ENCODE measurements around the gene ATG4D.
"Not testable (repeated sequence)": the region's sequence is repeated elsewhere in the genome, so short reads cannot be mapped to it uniquely, and the experiment has no call there.

The ATG4D gene

GRCh38 chr19:10532457-10532856, 11.2 kb upstream of the ATG4D start:
- ATAC-seq (ENCODE audit: low read depth), result no peak
- no peak overlapping the region for H3K4me3 Mint-ChIP-seq
- DNase-seq (ENCODE audit: low spot score in 2 of 2), result no peak
- peaks cover 2% of the 10 kb centered on the region for H3K36me3 Mint-ChIP-seq
- no peak overlapping the region for H3K27ac Mint-ChIP-seq
- no peaks in the 10 kb centered on the region for H3K9me3 Mint-ChIP-seq
- peaks cover 4% of the 10 kb centered on the region for H3K27me3 Mint-ChIP-seq
- no peaks in the 10 kb centered on the region for H3K4me1 Mint-ChIP-seq

GRCh38 chr19:10533646-10534386, 9.9 kb upstream of the ATG4D start:
- H3K36me3 Mint-ChIP-seq, result peaks cover 2% of the 10 kb centered on the region
- H3K4me1 Mint-ChIP-seq, result no peaks in the 10 kb centered on the region
- DNase-seq (ENCODE audit: low spot score in 2 of 2), result no peak
- H3K27me3 Mint-ChIP-seq, result peaks cover 4% of the 10 kb centered on the region
- H3K4me3 Mint-ChIP-seq, result no peak overlapping the region
- no peaks in the 10 kb centered on the region for H3K9me3 Mint-ChIP-seq
- ATAC-seq (ENCODE audit: low read depth), result no peak
- no peak overlapping the region for H3K27ac Mint-ChIP-seq

DNA sequence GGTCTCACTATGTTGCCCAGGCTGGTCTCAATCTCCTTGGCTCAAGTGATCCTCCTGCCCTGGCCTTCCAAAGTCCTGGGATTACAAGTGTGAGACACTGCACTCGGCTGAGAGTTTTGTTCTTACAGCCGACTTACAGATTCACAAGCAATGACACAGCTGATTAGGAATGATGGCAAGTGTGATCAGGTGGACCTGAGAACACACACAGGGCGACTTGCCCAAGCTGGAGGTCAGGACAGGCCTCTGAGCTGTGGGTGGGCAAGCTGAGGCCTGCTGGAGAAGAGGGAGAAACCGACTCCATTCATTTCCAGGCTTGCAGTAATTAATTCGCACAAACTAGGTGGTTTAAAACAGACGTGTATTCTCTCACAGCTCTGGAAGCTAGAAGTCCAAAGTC, 8.1 kb upstream of the ATG4D start:
- H3K27ac Mint-ChIP-seq, result no peak overlapping the region
- ATAC-seq (ENCODE audit: low read depth), result no peak
- no peaks in the 10 kb centered on the region for H3K4me1 Mint-ChIP-seq
- no peaks in the 10 kb centered on the region for H3K9me3 Mint-ChIP-seq
- DNase-seq (ENCODE audit: low spot score in 2 of 2), result no peak
- peaks cover 8% of the 10 kb centered on the region for H3K27me3 Mint-ChIP-seq
- H3K36me3 Mint-ChIP-seq, result peaks cover 2% of the 10 kb centered on the region
- no peak overlapping the region for H3K4me3 Mint-ChIP-seq

DNA sequence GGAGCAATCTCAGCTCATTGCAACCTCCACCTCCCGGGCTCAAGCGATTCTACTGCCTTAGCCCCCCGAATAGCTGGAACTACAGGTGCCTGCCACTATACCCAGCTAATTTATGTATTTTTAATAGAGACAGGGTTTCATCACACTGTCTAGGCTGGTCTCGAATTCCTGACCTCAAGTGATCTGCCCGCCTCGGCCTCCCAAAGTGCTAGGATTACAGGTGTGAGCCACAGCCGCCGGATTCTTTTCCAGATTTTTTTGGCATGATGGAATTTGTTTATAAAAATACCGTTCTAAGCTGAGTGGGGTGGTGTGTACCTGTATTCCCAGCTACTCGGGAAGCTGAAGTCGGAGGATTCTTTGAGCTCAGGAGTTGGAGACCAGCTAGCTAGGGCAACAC, 6.0 kb upstream of the ATG4D start:
- no peak for DNase-seq (ENCODE audit: low spot score in 2 of 2)
- no peak overlapping the region for H3K27ac Mint-ChIP-seq

DNA sequence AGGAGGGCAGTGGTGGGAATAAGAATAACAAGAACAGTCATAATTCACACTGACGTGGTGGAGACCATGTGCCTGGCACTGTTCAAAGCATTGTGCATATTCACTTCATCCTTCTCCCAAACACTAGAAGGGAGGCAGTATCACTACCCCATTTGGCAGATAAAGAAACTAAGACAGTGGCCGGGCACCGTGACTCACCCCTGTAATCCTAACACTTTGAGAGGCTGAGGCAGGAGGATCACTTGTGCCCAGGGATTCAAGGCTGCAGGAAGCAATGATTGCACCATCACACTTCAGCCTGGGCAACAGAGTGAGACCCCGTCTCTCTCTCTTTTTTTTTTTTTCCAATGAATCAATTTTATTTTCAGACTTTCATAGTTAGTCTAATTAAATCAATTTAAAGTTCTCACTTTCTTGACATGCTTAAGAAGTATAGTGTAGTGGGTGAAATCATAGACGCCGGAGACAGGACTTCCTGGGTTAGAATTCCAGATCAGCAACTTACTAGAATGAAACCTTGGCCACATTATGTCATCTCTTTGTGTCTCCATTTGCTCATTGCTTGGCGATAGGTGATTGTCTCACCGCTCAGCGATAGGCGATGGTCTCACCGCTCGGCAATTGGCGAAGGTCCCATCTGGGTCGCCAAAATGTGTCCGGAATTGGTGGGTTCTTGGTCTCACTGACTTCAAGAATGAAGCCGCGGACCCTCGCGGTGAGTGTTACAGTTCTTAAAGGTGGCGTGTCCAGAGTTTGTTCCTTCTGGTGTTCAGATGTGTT, 5.3 kb upstream of the ATG4D start:
- H3K27me3 Mint-ChIP-seq, result peaks cover 8% of the 10 kb centered on the region
- ATAC-seq (ENCODE audit: low read depth) (no peak), DNase-seq (ENCODE audit: low spot score in 2 of 2) (no peak)
- H3K27ac Mint-ChIP-seq, result no peak overlapping the region
- no peaks in the 10 kb centered on the region for H3K36me3 Mint-ChIP-seq
- H3K9me3 Mint-ChIP-seq, result no peaks in the 10 kb centered on the region
- H3K4me3 Mint-ChIP-seq, result no peak overlapping the region
- no peaks in the 10 kb centered on the region for H3K4me1 Mint-ChIP-seq

More for the DNA sequence above, 6.0 kb upstream of the ATG4D start:
- Mint-ChIP-seq H3K27me3 (peaks cover 8% of the 10 kb centered on the region), H3K4me3 (no peak overlapping the region), H3K36me3 (no peaks in the 10 kb centered on the region), H3K9me3 (no peaks in the 10 kb centered on the region), H3K4me1 (no peaks in the 10 kb centered on the region)
- ATAC-seq (ENCODE audit: low read depth), result no peak

DNA sequence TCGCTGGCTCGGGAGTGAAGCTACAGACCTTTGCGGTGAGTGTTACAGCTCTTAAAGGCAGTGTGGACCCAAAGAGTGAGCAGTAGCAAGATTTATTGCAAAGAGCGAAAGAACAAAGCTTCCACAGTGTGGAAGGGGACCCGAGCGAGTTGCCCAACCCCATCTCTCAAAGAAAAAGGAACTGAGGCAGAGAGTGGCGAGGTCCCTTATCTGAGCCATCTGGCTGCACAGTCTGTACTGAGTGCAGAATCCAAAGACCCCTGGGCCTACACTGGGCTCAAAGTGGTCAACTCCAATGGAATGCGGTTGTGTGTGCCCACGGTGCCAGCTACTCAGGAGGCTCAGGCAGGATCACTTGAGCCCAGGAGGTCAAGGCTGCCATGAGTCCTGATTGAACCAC, 4.7 kb upstream of the ATG4D start:
- DNase-seq (ENCODE audit: low spot score in 2 of 2); H3K27ac Mint-ChIP-seq; H3K4me1 Mint-ChIP-seq; ATAC-seq (ENCODE audit: low read depth); H3K4me3 Mint-ChIP-seq; H3K27me3 Mint-ChIP-seq; H3K9me3 Mint-ChIP-seq; H3K36me3 Mint-ChIP-seq: not testable (repeated sequence)

- DNase-seq (ENCODE audit: low spot score in 2 of 2) (no peak), ATAC-seq (ENCODE audit: low read depth) (no peak)
- peaks cover 4% of the 10 kb centered on the region for H3K27me3 Mint-ChIP-seq
- peaks cover 5% of the 10 kb centered on the region for H3K4me1 Mint-ChIP-seq
- H3K9me3 Mint-ChIP-seq, result no peaks in the 10 kb centered on the region
- peak overlapping the region; percentile 84 for H3K4me3 Mint-ChIP-seq
- H3K27ac Mint-ChIP-seq, result peak overlapping the region; percentile 81
- H3K36me3 Mint-ChIP-seq, result peaks cover 2% of the 10 kb centered on the region
Observed at GRCh38 chr19:10543059-10543419, 665 bp upstream of the ATG4D start.

DNA sequence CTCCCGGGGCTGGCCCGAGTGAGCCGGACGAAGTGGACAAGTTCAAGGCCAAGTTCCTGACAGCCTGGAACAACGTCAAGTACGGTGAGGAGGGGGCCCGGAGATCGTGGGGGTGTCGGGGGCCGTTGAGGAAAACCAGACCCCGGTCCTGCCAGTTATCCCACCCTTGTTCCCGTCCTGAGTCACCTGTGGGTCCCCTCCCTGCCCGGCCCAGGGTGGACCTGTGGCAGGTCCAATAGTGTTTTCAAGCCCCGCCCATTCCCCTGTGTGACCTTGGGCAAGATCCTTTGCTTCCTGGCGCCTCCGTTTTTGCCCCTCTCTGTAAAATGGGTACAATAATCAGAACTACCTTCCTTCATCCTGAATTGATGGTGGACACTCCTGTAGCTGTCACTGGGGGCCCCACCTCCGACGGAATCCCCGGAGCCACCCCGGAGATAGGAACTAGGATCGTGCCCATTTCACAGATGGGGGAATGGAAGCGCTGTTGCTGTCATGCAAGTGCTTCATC, 593 bp downstream of the ATG4D start:
- Mint-ChIP-seq H3K27ac (peak overlapping the region; percentile 48), H3K27me3 (peaks cover 4% of the 10 kb centered on the region), H3K36me3 (peaks cover 5% of the 10 kb centered on the region), H3K4me1 (peaks cover 5% of the 10 kb centered on the region), H3K9me3 (no peaks in the 10 kb centered on the region), H3K4me3 (peak overlapping the region; percentile 86)
- no peak for DNase-seq (ENCODE audit: low spot score in 2 of 2)
- no peak for ATAC-seq (ENCODE audit: low read depth)

DNA sequence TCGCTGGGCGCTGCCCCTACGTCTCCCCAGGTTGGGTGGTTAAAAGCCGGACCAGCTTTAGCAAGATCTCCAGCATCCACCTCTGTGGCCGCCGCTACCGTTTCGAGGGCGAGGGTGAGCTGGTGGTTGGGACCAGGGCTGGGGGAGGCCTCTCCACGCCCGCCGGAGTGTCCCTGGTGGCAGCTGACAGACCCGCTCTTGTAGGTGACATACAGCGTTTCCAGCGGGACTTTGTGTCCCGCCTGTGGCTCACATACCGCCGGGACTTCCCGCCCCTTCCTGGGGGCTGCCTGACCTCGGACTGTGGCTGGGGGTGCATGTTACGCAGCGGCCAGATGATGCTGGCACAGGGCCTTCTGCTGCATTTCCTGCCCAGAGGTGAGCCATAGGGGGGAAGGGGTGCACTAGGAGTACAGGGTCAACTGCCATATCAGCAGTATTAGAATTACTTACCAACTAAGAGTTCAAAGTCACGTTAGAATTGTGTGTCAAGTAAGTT, 1.1 kb downstream of the ATG4D start:
- H3K9me3 Mint-ChIP-seq, result no peaks in the 10 kb centered on the region
- peaks cover 3% of the 10 kb centered on the region for H3K27me3 Mint-ChIP-seq
- no peak for DNase-seq (ENCODE audit: low spot score in 2 of 2)
- ATAC-seq (ENCODE audit: low read depth), result no peak
- H3K4me1 Mint-ChIP-seq, result peaks cover 5% of the 10 kb centered on the region
- H3K27ac Mint-ChIP-seq, result peak overlapping the region; percentile 48
- peak overlapping the region; percentile 86 for H3K4me3 Mint-ChIP-seq
- peaks cover 7% of the 10 kb centered on the region for H3K36me3 Mint-ChIP-seq

DNA sequence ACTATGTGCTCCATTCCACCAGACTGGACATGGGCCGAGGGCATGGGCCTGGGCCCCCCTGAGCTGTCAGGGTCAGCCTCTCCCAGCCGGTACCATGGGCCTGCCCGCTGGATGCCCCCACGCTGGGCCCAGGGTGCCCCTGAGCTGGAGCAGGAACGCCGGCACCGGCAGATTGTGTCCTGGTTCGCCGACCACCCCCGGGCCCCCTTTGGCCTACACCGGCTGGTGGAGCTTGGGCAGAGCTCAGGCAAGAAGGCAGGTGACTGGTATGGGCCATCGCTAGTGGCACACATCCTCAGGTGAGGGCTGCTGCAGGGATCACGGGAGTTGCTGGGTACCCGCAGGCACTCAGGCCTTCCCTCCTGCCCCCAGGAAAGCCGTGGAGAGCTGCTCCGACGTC, 3.1 kb downstream of the ATG4D start:
- ATAC-seq (ENCODE audit: low read depth) (no peak), DNase-seq (ENCODE audit: low spot score in 2 of 2) (no peak)
- no peaks in the 10 kb centered on the region for H3K27me3 Mint-ChIP-seq
- H3K9me3 Mint-ChIP-seq, result no peaks in the 10 kb centered on the region
- peaks cover 7% of the 10 kb centered on the region for H3K36me3 Mint-ChIP-seq
- H3K4me3 Mint-ChIP-seq, result no peak overlapping the region
- H3K4me1 Mint-ChIP-seq, result peaks cover 5% of the 10 kb centered on the region
- H3K27ac Mint-ChIP-seq, result no peak overlapping the region

DNA sequence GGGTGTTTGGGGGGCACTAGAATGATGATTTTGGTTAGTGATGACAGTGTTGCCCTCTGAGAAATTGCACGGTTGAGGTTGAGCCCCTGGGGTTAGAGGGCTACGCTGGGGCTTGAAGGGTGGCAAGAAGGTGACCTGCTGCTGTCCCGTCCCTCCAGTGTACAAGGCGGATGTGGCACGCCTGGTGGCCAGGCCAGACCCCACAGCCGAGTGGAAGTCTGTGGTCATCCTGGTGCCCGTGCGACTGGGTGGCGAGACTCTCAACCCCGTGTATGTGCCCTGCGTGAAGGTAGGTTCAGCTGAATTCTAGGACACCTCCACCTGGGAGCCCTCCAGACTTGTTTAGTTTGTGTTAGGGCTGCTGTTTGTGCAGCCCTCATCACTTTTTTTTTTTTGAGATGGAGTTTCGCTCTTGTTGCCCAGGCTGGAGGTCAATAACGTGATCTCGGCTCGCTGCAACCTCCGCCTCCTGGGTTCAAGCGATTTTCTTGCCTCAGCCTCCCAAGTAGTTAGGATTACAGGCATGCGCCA, 5.1 kb downstream of the ATG4D start:
- DNase-seq (ENCODE audit: low spot score in 2 of 2), result no peak
- ATAC-seq (ENCODE audit: low read depth), result no peak
- peaks cover 14% of the 10 kb centered on the region for H3K36me3 Mint-ChIP-seq
- H3K27ac Mint-ChIP-seq, result no peak overlapping the region
- no peaks in the 10 kb centered on the region for H3K9me3 Mint-ChIP-seq
- no peak overlapping the region for H3K4me3 Mint-ChIP-seq
- peaks cover 13% of the 10 kb centered on the region for H3K4me1 Mint-ChIP-seq
- H3K27me3 Mint-ChIP-seq, result no peaks in the 10 kb centered on the region

DNA sequence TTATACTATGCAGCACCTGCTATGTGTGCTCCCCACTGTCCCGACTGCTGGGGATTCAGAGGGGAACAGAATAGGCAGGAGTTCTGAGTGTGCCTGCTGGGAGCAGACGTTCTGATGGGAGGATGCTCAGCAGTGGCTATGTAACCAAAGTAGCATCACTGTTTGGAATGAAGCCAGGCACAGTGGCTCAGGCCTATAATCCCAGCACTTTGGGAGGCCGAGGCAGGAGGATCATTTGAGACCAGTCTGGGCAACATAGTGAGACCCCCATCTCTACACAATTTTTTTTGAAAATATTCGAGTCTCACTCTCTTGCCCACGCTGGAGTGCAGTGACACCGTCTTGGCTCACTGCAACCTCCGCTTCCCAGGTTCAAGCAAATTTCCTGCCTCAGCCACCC, 6.0 kb downstream of the ATG4D start:
- Mint-ChIP-seq H3K27me3 (no peaks in the 10 kb centered on the region), H3K27ac (no peak overlapping the region), H3K9me3 (no peaks in the 10 kb centered on the region), H3K4me1 (peaks cover 17% of the 10 kb centered on the region), H3K4me3 (no peak overlapping the region), H3K36me3 (peaks cover 14% of the 10 kb centered on the region)
- ATAC-seq (ENCODE audit: low read depth), result no peak
- no peak for DNase-seq (ENCODE audit: low spot score in 2 of 2)

GRCh38 chr19:10550336-10550735, 6.6 kb downstream of the ATG4D start:
- H3K4me3 Mint-ChIP-seq, result no peak overlapping the region

DNA sequence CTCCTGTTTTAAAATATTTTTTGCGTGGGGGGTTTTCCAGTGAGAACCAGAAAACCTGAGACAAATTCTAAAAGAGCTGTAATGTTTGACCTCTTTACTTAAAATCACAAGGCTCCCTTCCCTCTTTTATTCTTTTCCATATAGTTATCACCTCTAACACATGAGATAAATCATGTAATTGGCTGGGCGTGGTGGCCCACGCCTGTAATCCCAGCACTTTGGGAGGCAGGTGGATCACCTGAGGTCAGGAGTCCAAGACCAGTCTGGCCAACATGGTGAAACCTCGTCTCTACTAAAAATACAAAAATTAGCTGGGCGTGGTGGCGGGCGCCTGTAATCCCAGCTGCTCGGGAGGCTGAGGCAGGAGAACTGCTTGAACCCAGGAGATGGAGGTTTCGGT, 7.3 kb downstream of the ATG4D start:
- DNase-seq (ENCODE audit: low spot score in 2 of 2); H3K4me3 Mint-ChIP-seq; H3K27me3 Mint-ChIP-seq; H3K27ac Mint-ChIP-seq; ATAC-seq (ENCODE audit: low read depth); H3K9me3 Mint-ChIP-seq: not testable (repeated sequence)
- Mint-ChIP-seq H3K4me1 (peaks cover 17% of the 10 kb centered on the region), H3K36me3 (peaks cover 14% of the 10 kb centered on the region)

More at GRCh38 chr19:10550336-10550735, 6.6 kb downstream of the ATG4D start:
- Mint-ChIP-seq H3K9me3 (no peaks in the 10 kb centered on the region), H3K27me3 (no peaks in the 10 kb centered on the region), H3K4me1 (peaks cover 17% of the 10 kb centered on the region), H3K27ac (no peak overlapping the region), H3K36me3 (peaks cover 14% of the 10 kb centered on the region)
- ATAC-seq (ENCODE audit: low read depth), result no peak
- DNase-seq (ENCODE audit: low spot score in 2 of 2), result no peak
